ENCODE measurements around the gene TMEM242.

The TMEM242 gene

DNA sequence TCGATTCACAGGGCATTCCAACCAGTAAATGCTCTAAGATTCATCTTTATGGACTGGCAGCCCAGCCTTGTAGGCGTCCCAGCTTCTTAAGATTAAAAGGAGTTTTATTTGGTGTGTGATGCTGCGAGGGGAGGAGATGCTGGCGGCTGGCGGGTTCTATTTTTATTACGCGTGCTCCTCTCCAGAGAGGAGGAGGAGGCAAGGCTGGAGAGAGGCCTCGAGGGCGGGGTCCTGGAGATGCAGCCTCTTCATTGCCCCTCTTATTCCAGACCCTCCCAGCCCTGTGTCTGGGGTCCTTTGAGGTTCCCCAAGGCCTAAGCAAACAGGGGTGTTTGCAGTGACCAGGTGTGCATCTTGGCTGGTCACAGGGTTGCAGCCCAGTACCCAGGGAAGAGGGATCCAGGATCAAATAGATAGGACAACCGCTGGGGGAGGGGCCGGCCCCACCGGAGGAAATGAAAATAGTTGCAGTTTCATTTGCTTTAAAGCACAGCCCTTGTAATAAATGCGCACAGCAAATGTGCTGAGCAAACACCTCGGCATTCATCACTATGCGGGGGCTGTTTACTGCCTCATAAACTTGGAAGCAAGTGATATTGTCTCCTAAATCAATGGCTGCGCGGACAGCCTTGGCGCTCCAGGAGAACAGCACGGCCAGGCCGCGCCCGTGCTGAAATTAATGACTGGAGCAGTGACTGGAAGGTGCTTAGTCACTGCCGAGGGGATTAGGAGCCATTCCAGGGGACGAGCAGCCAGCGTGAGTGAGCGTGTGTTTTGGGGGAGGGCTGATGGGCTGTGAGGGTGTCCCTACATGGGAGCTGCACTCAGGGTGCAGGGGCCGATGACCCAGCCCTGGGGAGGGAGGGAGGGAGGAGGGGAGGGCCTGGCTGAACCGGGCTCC, 83.0 kb downstream of the TMEM242 start (continued):
- TF ChIP-seq POU6F1 (CRISPR knock-in tag; IDR thresholded peaks at IDR 0.05; ENCODE audit: borderline replicate concordance, low read depth): no peak
- TF ChIP-seq ZFP3 (CRISPR knock-in tag; IDR thresholded peaks at IDR 0.05): no peak
- no peak for TF ChIP-seq TCF4 (CRISPR knock-in tag; IDR thresholded peaks at IDR 0.05; ENCODE audit: borderline replicate concordance)

DNA sequence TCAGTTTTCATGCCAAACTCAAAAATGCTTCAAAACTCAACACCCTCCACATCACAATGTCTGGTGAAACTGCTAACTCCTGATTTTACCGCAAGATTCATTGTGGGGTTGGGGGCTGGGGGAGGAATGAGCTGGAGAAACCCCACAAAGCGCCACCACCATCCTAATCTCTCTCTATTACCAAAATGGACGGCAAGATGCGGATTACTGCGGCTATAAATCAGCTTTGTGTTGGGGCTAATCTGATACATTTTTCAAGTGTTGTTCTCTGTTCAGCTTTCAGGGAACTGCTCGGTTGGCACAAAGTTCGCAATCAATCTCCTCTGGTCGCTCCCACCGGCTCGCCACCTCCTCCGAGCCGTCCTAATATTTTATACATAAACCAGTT, 83.7 kb downstream of the TMEM242 start:
- ATAC-seq: no peak
- TF ChIP-seq SNAI2 (CRISPR knock-in tag; IDR thresholded peaks at IDR 0.05) (no peak), TOX (CRISPR knock-in tag; IDR thresholded peaks at IDR 0.05; ENCODE audit: borderline replicate concordance) (no peak), ZC3H10 (CRISPR knock-in tag; IDR thresholded peaks at IDR 0.05) (no peak), CREB5 (CRISPR knock-in tag; IDR thresholded peaks at IDR 0.05; ENCODE audit: low read depth) (no peak), ISL1 (CRISPR knock-in tag; IDR thresholded peaks at IDR 0.05) (no peak), ZNF70 (CRISPR knock-in tag; IDR thresholded peaks at IDR 0.05) (no peak), ARNTL (CRISPR knock-in tag; IDR thresholded peaks at IDR 0.05; ENCODE audit: borderline replicate concordance, low read depth) (no peak), ESRRG (CRISPR knock-in tag; IDR thresholded peaks at IDR 0.05) (no peak), ZNF565 (CRISPR knock-in tag; conservative IDR thresholded peaks at IDR 0.05; ENCODE audit: low read depth) (no peak), OSR1 (CRISPR knock-in tag; IDR thresholded peaks at IDR 0.05) (no peak), ZFP30 (CRISPR knock-in tag; IDR thresholded peaks at IDR 0.05) (no peak), POU6F1 (CRISPR knock-in tag; IDR thresholded peaks at IDR 0.05; ENCODE audit: borderline replicate concordance, low read depth) (no peak), GLIS3 (CRISPR knock-in tag; IDR thresholded peaks at IDR 0.05) (no peak), ZFP3 (CRISPR knock-in tag; IDR thresholded peaks at IDR 0.05) (no peak), ZNF8 (CRISPR knock-in tag; IDR thresholded peaks at IDR 0.05) (no peak), TSHZ2 (CRISPR knock-in tag; IDR thresholded peaks at IDR 0.05) (no peak), RARB (CRISPR knock-in tag; IDR thresholded peaks at IDR 0.05) (no peak)
- TF ChIP-seq, protein P1, sequence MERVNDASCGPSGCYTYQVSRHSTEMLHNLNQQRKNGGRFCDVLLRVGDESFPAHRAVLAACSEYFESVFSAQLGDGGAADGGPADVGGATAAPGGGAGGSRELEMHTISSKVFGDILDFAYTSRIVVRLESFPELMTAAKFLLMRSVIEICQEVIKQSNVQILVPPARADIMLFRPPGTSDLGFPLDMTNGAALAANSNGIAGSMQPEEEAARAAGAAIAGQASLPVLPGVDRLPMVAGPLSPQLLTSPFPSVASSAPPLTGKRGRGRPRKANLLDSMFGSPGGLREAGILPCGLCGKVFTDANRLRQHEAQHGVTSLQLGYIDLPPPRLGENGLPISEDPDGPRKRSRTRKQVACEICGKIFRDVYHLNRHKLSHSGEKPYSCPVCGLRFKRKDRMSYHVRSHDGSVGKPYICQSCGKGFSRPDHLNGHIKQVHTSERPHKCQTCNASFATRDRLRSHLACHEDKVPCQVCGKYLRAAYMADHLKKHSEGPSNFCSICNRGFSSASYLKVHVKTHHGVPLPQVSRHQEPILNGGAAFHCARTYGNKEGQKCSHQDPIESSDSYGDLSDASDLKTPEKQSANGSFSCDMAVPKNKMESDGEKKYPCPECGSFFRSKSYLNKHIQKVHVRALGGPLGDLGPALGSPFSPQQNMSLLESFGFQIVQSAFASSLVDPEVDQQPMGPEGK (CRISPR knock-in tag; IDR thresholded peaks at IDR 0.05; ENCODE audit: borderline replicate concordance): no peak
